H9 (cell line): ENCODE results near the gene TMEM250. TPM values are rescaled to one million over a fixed set of nuclear protein-coding genes. Genes with fewer than 3 reads are reported as not detected.

Source experiments
- DNase-seq: peaks from one replicate; pipeline ENCODE4 v3.0.0-alpha.2; 2017
- H2AFZ ChIP-seq: one replicate; pipeline ENCODE4 v1.6.1; 2013; ENCODE audit warnings: mild to moderate bottlenecking, low read length, control low read depth, moderate library complexity
- H2AK5ac ChIP-seq: 2 replicates; pipeline ENCODE4 v1.6.1; 2013; ENCODE audit warnings: low read length, control low read depth, mixed read lengths; ENCODE audit not compliant: insufficient read length
- H2BK120ac ChIP-seq: one replicate; pipeline ENCODE4 v1.6.1; 2013; ENCODE audit warnings: low read depth, mild to moderate bottlenecking, low read length, control low read depth, inconsistent platforms; ENCODE audit not compliant: poor library complexity, severe bottlenecking
- H2BK12ac ChIP-seq: 2 replicates; pipeline ENCODE4 v1.6.1; 2013; ENCODE audit warnings: low read length, control low read depth, mixed read lengths, low read depth; ENCODE audit not compliant: insufficient read length
- H2BK15ac ChIP-seq: 2 replicates; pipeline ENCODE4 v1.6.1; 2013; ENCODE audit warnings: low read depth, low read length, control low read depth
- H2BK20ac ChIP-seq: one replicate; pipeline ENCODE4 v1.6.1; 2013; ENCODE audit warnings: low read depth, mild to moderate bottlenecking, low read length, control low read depth, inconsistent platforms; ENCODE audit not compliant: poor library complexity, severe bottlenecking
- H2BK5ac ChIP-seq: 2 replicates; pipeline ENCODE4 v1.6.1; 2013; ENCODE audit warnings: low read length, control low read depth, mixed read lengths; ENCODE audit not compliant: insufficient read length
- H3K14ac ChIP-seq: 2 replicates; pipeline ENCODE4 v1.6.1; 2013; ENCODE audit warnings: low read length, control low read depth; ENCODE audit not compliant: insufficient read depth
- H3K18ac ChIP-seq: 2 replicates; pipeline ENCODE4 v1.6.1; 2013; ENCODE audit warnings: low read depth, mild to moderate bottlenecking, mixed read lengths, low read length, control low read depth; ENCODE audit not compliant: insufficient read length
- H3K23ac ChIP-seq: 2 replicates; pipeline ENCODE4 v1.6.1; 2013; ENCODE audit warnings: low read length, control low read depth, mixed read lengths, low read depth; ENCODE audit not compliant: insufficient read length
- H3K23me2 ChIP-seq: 2 replicates; pipeline ENCODE4 v1.6.1; 2013; ENCODE audit warnings: low read depth, mild to moderate bottlenecking, mixed read lengths, low read length, control low read depth; ENCODE audit not compliant: insufficient read length, poor library complexity, severe bottlenecking
- H3K27ac ChIP-seq: 2 replicates; pipeline ENCODE4 v1.5.1; 2013; ENCODE audit warnings: low read length, control low read depth, mixed read lengths, low read depth; ENCODE audit not compliant: insufficient read length
- H3K27me3 ChIP-seq: 2 replicates; pipeline ENCODE4 v1.6.1; 2013; ENCODE audit warnings: low read length, control low read depth, inconsistent platforms; ENCODE audit not compliant: insufficient read depth
- H3K4ac ChIP-seq: 2 replicates; pipeline ENCODE4 v1.6.1; 2013; ENCODE audit warnings: low read depth, mild to moderate bottlenecking, control low read depth, inconsistent platforms, low read length, moderate library complexity
- H3K4me1 ChIP-seq: 2 replicates; pipeline ENCODE4 v1.6.1; 2013; ENCODE audit warnings: low read length, control low read depth, inconsistent platforms; ENCODE audit not compliant: insufficient read depth
- H3K4me2 ChIP-seq: 2 replicates; pipeline ENCODE4 v1.6.1; 2013; ENCODE audit warnings: low read length, control low read depth, mixed read lengths; ENCODE audit not compliant: insufficient read length, insufficient read depth
- H3K56ac ChIP-seq: 2 replicates; pipeline ENCODE4 v1.6.1; 2013; ENCODE audit warnings: low read depth, mild to moderate bottlenecking, mixed read lengths, low read length, control low read depth; ENCODE audit not compliant: insufficient read length
- H3K79me1 ChIP-seq: 2 replicates; pipeline ENCODE4 v1.6.1; 2013; ENCODE audit warnings: low read depth, mild to moderate bottlenecking, moderate library complexity, low read length, control low read depth, inconsistent platforms; ENCODE audit not compliant: insufficient read depth, poor library complexity, severe bottlenecking
- H3K79me2 ChIP-seq: 2 replicates; pipeline ENCODE4 v1.6.1; 2013; ENCODE audit warnings: low read length, control low read depth, inconsistent platforms; ENCODE audit not compliant: insufficient read depth
- H3K9ac ChIP-seq: 2 replicates; pipeline ENCODE4 v1.6.1; 2013; ENCODE audit warnings: low read length, control low read depth, mixed read lengths; ENCODE audit not compliant: insufficient read length; ENCODE audit errors: extremely low read depth
- H3K9me3 ChIP-seq: one replicate; pipeline ENCODE4 v1.6.1; 2013; ENCODE audit warnings: low read depth, low read length, inconsistent platforms; ENCODE audit not compliant: control insufficient read depth
- H3T11ph ChIP-seq: one replicate; pipeline ENCODE4 v1.6.1; 2013; ENCODE audit warnings: mild to moderate bottlenecking, low read length, control low read depth, inconsistent platforms
- H4K20me1 ChIP-seq: one replicate; pipeline ENCODE4 v1.6.1; 2013; ENCODE audit not compliant: control insufficient read depth, insufficient read length, insufficient read depth
- H4K5ac ChIP-seq: 2 replicates; pipeline ENCODE4 v1.6.1; 2013; ENCODE audit warnings: low read depth, mild to moderate bottlenecking, mixed read lengths, low read length, control low read depth; ENCODE audit not compliant: insufficient read length
- H4K8ac ChIP-seq: replicated peaks from 2 replicates; pipeline ENCODE4 v1.6.1; 2013; ENCODE audit warnings: low read length, control low read depth, mixed read lengths, low read depth; ENCODE audit not compliant: insufficient read length
- H4K91ac ChIP-seq: 2 replicates; pipeline ENCODE4 v1.6.1; 2013; ENCODE audit warnings: low read depth, mild to moderate bottlenecking, moderate library complexity, mixed read lengths, low read length, control low read depth; ENCODE audit not compliant: insufficient read length
- H3K27ac Mint-ChIP-seq, 3 experiments: 2 replicates in 2 of 3; 3 replicates in 1 of 3; pipeline ENCODE4 v1.8.0; 2020 to 2021; ENCODE audit warnings: mixed read lengths in 3 of 3, mild to moderate bottlenecking in 1 of 3, moderate library complexity in 1 of 3
- H3K27me3 Mint-ChIP-seq: 2 replicates; pipeline ENCODE4 v1.8.0; 2021; ENCODE audit warnings: low read depth, mild to moderate bottlenecking, moderate library complexity, mixed read lengths
- H3K36me3 Mint-ChIP-seq, 3 experiments: 2 replicates in 2 of 3; 3 replicates in 1 of 3; pipeline ENCODE4 v1.8.0; 2020 to 2021; ENCODE audit warnings: low read depth in 3 of 3, mixed read lengths in 3 of 3; ENCODE audit not compliant: insufficient read depth in 1 of 3
- H3K4me1 Mint-ChIP-seq, 2 experiments: 2 replicates each; pipeline ENCODE4 v1.8.0; 2020; ENCODE audit warnings: mixed read lengths in 2 of 2
- H3K4me3 Mint-ChIP-seq, 2 experiments: 2 replicates in 1 of 2; 3 replicates in 1 of 2; pipeline ENCODE4 v1.8.0; 2020 to 2021; ENCODE audit warnings: mild to moderate bottlenecking in 2 of 2, mixed read lengths in 2 of 2, moderate library complexity in 1 of 2
- H3K9me3 Mint-ChIP-seq, 2 experiments: 2 replicates in 1 of 2; 3 replicates in 1 of 2; pipeline ENCODE4 v1.8.0; 2020; ENCODE audit warnings: mild to moderate bottlenecking in 2 of 2, mixed read lengths in 2 of 2, moderate library complexity in 1 of 2
- WGBS: extraction: QIAGEN DNeasy Blood & Tissue Kit; methylation state at CpG from one replicate; pipeline ENCODE4 v1.1.7; 2013; ENCODE audit warnings: missing lambda C conversion rate, low lambda C conversion rate, mixed read lengths; ENCODE audit not compliant: insufficient read length; ENCODE audit errors: extremely low coverage; 5-methylcytosine and 5-hydroxymethylcytosine counted together
- total RNA-seq: library from RNA; stranded (reverse); gene quantifications from 2 replicates; pipeline ENCODE4 v1.2.1, GENCODE V29; 2021
- TF ChIP-seq, protein P1 (sequence below): fragments of 200-600 bp; sonication (generic); conservative IDR thresholded peaks from 3 replicates; pipeline ENCODE4 v1.8.0; 2021; ENCODE audit warnings: antibody characterized with exemption, mild to moderate bottlenecking

Gene TMEM250
- total RNA-seq, 1 experiment from 2014 or later: 48.1 TPM

GRCh38 chr9:136131629-136132511, 13.2 kb upstream of the TMEM250 start:
- H4K5ac ChIP-seq: no peak overlapping the region
- H2AK5ac ChIP-seq: no peak overlapping the region
- no peak overlapping the region for H3K4me2 ChIP-seq
- no peak overlapping the region for H3K56ac ChIP-seq
- H3K79me1 ChIP-seq: no peaks in the 10 kb centered on the region
- H4K20me1 ChIP-seq: no peaks in the 10 kb centered on the region
- no peaks in the 10 kb centered on the region for H3K9me3 ChIP-seq
- peaks cover 2% of the 10 kb centered on the region for H3K23me2 ChIP-seq
- H2BK5ac ChIP-seq: no peak overlapping the region
- no peaks in the 10 kb centered on the region for H3K79me2 ChIP-seq
- no CpG with 5 or more reads among the region's 31 CpGs for WGBS
- no peaks in the 10 kb centered on the region for H3K4me1 ChIP-seq
- no peak overlapping the region for H2AFZ ChIP-seq
- no peak overlapping the region for H3K27ac ChIP-seq
- Mint-ChIP-seq H3K27me3 (peaks cover 29% of the 10 kb centered on the region), H3K27ac (no peak overlapping the region), H3K4me1 (peaks cover 10 to 22% of the 10 kb centered on the region in 2 experiments), H3K36me3 (no peaks in the 10 kb centered on the region), H3K9me3 (no peaks in the 10 kb centered on the region), H3K4me3 (peak overlapping the region in 1 of 2 experiments; percentile 38; a peak in 2 of 5 replicates)
- no peak overlapping the region for H3T11ph ChIP-seq
- H3K18ac ChIP-seq: no peak overlapping the region
- H4K8ac ChIP-seq: no peak overlapping the region
- no peak overlapping the region for H3K14ac ChIP-seq
- no peak overlapping the region for H3K9ac ChIP-seq
- H4K91ac ChIP-seq: no peak overlapping the region
- no peak overlapping the region for H2BK12ac ChIP-seq
- TF ChIP-seq, protein P1, sequence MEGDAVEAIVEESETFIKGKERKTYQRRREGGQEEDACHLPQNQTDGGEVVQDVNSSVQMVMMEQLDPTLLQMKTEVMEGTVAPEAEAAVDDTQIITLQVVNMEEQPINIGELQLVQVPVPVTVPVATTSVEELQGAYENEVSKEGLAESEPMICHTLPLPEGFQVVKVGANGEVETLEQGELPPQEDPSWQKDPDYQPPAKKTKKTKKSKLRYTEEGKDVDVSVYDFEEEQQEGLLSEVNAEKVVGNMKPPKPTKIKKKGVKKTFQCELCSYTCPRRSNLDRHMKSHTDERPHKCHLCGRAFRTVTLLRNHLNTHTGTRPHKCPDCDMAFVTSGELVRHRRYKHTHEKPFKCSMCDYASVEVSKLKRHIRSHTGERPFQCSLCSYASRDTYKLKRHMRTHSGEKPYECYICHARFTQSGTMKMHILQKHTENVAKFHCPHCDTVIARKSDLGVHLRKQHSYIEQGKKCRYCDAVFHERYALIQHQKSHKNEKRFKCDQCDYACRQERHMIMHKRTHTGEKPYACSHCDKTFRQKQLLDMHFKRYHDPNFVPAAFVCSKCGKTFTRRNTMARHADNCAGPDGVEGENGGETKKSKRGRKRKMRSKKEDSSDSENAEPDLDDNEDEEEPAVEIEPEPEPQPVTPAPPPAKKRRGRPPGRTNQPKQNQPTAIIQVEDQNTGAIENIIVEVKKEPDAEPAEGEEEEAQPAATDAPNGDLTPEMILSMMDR: no peak
- no peak overlapping the region for H2BK120ac ChIP-seq
- DNase-seq: no peak
- H3K27me3 ChIP-seq: peaks cover 6% of the 10 kb centered on the region; the same call in 1 of the 2 replicates
- H3K4ac ChIP-seq: no peak overlapping the region
- H2BK15ac ChIP-seq: no peak overlapping the region
- H2BK20ac ChIP-seq: no peak overlapping the region
- H3K23ac ChIP-seq: no peak overlapping the region
